LNCAP (cell line): ENCODE data around the gene MCTP1.

ENCODE experiments used
- CTCF ChIP-seq: fragments of 450-650 bp; IDR thresholded peaks from 2 replicates; pipeline ENCODE4 v1.5.1; 2017; ENCODE audit warnings: mild to moderate bottlenecking

MCTP1 gene

GRCh38 chr5:95272316-95272929, 12.5 kb downstream of the MCTP1 start:
- TF ChIP-seq CTCF: no peak

- no peak for TF ChIP-seq CTCF
These were observed 21.8 kb downstream of the MCTP1 start for GRCh38 chr5:95262933-95263660.

GRCh38 chr5:95261437-95262175, 23.3 kb downstream of the MCTP1 start:
- peak; percentile 66 for TF ChIP-seq CTCF

- no peak for TF ChIP-seq CTCF
These were observed 27.9 kb downstream of the MCTP1 start for GRCh38 chr5:95256991-95257390.

- TF ChIP-seq CTCF: no peak
These were observed 28.4 kb downstream of the MCTP1 start for GRCh38 chr5:95256446-95256845.

GRCh38 chr5:95252801-95253200, 32.1 kb downstream of the MCTP1 start:
- TF ChIP-seq CTCF: no peak

- TF ChIP-seq CTCF: no peak
These were observed 33.7 kb downstream of the MCTP1 start for GRCh38 chr5:95251185-95251584.
